HG03135 (cell line): ENCODE data around the gene NXPH4.

ENCODE experiments used
- ATAC-seq: cut with Tn5 transposase; IDR thresholded peaks from one replicate; pipeline ENCODE4 v1.9.1; 2021; ENCODE audit warnings: mild to moderate bottlenecking, moderate library complexity; ENCODE audit not compliant: unreplicated experiment

Gene NXPH4

DNA sequence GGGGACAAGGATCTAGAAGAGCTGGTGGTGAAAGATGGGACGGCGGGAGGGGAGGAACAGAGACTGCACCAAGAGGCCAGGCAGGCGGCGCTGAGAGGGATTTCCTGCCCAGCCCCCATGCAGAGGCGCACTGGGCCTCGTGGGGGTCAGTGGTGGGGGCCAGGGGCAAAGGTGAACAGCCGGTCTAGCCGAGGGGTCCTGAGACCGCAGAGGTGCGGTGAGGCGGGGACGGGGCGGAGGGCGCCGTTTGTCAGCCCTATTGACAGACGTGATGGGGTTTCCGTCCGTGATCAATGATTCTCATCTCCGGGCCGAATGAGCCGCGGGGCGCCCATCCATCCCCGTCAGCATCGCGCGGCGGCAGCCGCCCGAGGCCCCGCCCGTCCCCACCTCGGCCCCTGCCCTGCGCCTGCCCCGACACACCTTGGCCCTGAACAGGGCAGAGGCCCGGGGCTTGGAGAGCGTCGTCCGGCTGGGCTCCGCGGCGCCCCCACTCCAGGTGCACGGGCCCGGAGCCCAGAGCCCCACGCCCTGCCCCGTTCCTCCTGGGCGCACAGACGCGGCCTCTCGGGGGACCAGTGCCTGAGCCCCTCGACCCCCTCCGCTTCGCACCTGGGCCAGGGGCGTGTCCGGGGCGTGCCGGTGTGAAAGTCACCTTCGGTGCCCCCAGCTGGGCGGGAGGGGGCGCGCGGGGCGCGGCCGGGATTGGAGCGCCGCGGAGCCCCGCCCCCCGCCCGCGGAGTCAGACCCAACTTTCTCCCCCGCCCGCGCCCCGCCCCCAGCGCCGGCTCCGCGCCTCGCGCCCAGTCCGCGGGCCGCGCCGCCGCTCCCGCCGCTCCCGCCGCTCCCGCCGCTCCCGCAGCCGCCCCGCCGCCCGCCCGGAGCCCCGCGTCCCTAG is at the start of gene NXPH4:
TSS of gene NXPH4 (plus strand) at position 781 of the 898 bp plus-strand sequence. CDS start 176 bp downstream, outside the sequence.
- ATAC-seq, result no peak

GRCh38 chr12:57166971-57167371 is 49.6 kb upstream of the NXPH4 start:
- ATAC-seq, result no peak

DNA sequence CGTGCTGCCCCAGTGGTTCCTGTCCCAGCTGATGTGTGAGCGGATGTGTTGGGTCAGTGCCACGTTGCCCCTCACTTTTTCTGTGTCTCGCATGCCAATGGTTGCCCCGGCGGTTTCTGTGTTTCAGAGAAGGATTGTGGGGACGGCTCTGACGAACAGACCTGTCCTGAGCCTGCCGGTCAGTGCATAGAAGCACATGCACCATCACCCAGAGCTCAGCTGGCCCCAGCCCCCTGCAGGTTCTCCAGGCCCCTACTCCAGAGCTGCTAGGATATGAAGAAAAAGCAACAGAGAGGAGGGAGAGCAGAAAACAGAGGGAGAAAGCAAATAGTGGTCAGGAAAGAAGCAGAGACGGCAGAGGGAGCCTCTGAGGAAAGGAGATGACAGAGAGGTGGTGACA is 48.5 kb upstream of the NXPH4 start:
- ATAC-seq, result no peak

DNA sequence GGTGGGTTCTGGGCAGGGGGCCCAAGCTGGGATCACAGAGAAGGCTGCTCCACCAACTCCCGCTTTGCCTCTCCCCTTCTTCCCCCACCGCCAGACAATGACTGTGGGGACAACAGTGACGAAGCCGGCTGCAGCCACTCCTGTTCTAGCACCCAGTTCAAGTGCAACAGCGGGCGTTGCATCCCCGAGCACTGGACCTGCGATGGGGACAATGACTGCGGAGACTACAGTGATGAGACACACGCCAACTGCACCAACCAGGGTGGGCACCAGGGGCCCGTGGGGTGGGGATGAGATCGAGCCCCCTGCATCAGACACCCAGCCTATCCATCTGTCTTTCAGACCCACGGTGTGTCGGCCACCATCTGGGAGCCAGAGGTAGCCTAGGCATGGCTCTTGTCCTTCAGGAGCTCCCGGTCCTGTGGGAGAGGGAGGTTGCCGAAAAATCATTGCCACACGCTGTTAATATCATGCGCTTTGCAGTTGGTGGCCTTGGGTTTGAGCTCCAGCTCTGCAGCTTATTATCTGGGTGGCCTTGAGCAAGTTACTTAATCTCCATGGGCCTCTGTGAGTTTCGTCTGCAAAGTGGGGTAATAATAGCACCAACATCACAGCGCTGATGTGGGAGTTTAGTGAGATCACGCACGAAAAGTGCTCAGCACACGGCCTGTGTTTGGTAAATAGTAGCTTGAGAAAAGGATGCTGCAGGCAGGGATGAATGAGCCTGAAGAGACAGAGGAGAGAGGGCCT is 47.4 kb upstream of the NXPH4 start:
- ATAC-seq, result no peak

- ATAC-seq, result no peak
Measured at GRCh38 chr12:57169969-57170368, 46.6 kb upstream of the NXPH4 start.

DNA sequence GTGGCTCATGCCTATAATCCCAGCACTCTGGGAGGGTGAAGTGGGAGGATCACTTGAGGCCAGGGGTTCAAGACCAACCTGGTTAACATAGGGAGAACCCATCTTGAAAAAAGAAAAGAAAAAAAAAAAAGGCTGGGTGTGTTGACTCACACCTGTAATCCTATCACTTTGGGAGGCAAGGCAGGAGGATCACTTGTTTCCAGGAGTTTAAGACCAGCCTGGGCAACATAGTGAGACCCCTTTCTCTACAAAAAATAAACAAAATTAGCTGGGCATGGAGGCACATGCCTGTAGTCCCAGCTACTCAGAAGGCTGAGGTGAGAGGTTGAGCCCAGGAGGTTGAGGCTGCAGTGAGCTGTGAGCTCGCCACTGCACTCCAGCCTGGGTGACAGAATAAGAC is 46.2 kb upstream of the NXPH4 start:
- no peak for ATAC-seq

DNA sequence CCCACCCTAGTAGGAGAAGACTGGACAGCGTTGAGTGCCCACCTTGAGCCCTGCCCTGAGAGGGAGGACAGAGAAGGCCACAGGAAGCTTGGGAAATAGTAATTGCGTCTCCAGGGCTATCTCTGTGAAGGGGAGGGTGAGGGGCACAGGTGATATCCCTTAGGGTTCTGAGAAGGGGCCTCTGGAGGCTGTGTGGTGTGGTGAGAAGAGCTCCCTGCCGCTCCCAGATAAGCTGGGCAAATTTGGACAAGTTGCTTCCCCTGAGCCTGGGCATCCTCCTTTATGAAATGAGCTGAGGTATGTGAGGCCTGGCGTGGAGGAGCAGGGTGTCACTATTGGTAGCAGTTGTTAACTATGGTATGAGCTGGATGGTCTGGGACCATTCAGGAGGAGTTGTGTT is 45.7 kb upstream of the NXPH4 start:
- no peak for ATAC-seq

DNA sequence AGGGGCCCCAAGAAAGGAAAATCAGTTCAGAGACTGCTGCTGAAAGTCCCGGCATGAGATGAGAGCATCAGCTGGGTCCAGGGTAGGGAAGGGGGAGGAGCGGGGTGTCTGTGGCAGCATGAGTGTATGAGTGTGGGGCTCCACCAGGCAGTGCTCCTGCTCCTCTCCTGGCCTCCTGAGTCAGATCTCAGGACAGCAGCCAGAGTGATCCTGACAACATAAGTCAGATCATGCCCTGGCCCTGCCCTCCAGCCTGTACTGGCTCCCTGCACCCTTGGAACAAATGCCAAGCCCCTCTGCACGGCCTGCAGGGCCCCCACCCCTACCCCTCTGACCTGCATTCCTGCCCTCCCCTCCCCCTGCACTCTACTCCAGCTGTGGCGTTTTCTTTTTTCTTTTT is 44.9 kb upstream of the NXPH4 start:
- no peak for ATAC-seq

DNA sequence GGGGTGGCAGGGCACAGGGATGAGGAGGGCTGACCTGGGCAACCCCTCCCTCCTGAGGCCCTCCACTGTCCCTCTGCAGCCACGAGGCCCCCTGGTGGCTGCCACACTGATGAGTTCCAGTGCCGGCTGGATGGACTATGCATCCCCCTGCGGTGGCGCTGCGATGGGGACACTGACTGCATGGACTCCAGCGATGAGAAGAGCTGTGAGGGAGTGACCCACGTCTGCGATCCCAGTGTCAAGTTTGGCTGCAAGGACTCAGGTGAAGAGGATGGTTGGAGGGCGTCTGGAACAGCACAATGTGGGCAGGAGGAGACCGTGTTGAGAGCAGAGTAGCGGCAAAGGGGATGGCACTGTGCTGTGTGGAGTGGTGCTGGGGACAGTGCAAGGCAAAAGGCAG is 43.5 kb upstream of the NXPH4 start:
- no peak for ATAC-seq

DNA sequence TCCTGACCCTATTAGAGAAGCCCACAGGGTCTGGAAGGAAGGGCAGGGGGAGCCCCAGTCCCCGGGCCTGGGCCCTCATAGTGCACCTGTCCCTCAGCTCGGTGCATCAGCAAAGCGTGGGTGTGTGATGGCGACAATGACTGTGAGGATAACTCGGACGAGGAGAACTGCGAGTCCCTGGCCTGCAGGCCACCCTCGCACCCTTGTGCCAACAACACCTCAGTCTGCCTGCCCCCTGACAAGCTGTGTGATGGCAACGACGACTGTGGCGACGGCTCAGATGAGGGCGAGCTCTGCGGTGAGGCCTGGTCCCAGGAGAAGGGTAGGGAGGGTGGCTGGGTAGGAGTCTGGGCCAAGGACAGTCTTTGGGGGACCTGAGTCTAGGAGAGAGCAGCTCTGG is 42.9 kb upstream of the NXPH4 start:
- no peak for ATAC-seq

GRCh38 chr12:57175428-57176138 is 41.0 kb upstream of the NXPH4 start:
- no peak for ATAC-seq

DNA sequence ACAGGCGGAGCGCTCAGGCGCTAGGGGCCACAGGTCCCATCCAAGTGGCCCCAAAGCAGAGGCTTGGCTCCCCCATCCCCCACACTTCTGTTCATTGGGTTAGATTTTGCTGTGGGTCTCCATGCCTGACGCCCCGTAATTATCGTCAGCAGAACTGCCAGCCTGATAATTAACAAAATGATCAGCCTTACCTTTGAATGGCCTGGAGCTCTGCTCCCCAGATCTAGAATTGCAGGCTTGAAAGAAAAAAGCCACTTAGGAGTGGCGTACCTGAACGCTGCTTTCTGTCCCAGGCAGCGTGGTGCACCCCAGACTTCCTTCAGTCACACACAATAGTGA is 40.5 kb upstream of the NXPH4 start:
- no peak for ATAC-seq

- no peak for ATAC-seq
Measured at GRCh38 chr12:57176846-57177245, 39.7 kb upstream of the NXPH4 start.

DNA sequence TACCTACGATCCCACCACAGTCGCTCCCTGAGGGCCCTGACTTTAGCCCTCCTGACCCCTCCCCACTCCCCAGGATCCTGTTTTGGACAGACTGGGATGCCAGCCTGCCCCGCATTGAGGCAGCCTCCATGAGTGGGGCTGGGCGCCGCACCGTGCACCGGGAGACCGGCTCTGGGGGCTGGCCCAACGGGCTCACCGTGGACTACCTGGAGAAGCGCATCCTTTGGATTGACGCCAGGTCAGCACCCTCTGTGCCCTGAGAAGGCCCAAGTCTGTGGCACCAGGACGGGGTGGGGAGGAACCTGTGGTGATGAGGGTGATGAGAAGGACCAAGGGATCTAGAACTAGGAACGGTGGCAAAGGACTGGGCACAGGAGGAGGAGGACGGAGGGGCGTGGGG is 39.2 kb upstream of the NXPH4 start:
- no peak for ATAC-seq

GRCh38 chr12:57178213-57178612 is 38.4 kb upstream of the NXPH4 start:
- ATAC-seq, result no peak

DNA sequence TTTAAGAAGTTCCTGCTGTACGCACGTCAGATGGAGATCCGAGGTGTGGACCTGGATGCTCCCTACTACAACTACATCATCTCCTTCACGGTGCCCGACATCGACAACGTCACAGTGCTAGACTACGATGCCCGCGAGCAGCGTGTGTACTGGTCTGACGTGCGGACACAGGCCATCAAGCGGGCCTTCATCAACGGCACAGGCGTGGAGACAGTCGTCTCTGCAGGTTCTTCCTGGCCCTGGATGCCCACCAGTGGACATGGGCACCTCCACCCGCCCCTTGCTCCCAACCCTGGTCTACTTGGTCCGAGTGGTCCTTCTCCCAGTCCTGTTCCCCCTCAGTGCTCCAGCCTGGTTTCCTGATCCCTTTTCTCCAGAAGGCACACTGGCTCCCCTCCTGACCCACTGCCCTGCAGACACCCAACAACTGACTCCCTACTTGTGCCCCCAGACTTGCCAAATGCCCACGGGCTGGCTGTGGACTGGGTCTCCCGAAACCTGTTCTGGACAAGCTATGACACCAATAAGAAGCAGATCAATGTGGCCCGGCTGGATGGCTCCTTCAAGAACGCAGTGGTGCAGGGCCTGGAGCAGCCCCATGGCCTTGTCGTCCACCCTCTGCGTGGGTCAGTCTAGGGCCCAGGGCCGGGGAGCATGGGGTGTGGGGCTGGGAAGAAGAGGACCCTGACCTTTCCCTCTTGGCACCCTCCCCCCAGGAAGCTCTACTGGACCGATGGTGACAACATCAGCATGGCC is 37.1 kb upstream of the NXPH4 start:
- ATAC-seq, result no peak

- ATAC-seq, result no peak
Measured at GRCh38 chr12:57180321-57180989, 36.1 kb upstream of the NXPH4 start.

DNA sequence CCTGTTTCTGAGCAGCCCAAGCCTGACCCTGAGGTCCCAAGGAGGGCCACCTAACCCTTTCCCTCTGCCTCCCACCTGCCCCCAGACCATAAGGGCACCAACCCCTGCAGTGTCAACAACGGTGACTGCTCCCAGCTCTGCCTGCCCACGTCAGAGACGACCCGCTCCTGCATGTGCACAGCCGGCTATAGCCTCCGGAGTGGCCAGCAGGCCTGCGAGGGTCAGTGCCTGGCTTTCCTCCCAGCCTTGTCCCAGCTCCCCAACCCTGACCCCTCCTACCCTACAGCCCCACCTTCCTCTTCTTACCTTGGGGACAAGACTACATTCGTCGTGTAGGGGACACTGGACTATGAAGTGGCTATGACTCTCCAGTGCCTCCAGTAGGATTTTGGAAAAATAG is 35.5 kb upstream of the NXPH4 start:
- no peak for ATAC-seq

- no peak for ATAC-seq
Measured at GRCh38 chr12:57181561-57182155, 34.9 kb upstream of the NXPH4 start.
